A549 (cell line): ENCODE measurements around the gene NPAT.

Experiments used
- MAFK ChIP-seq: fragments of 450-650 bp; IDR thresholded peaks from 2 replicates; pipeline ENCODE4 v1.6.1; 2014; ENCODE audit not compliant: partially characterized antibody
- RFX5 ChIP-seq: fragments of 450-650 bp; IDR thresholded peaks from 2 replicates; pipeline ENCODE4 v1.7.1; 2014; ENCODE audit warnings: antibody characterized with exemption, mild to moderate bottlenecking, moderate library complexity
- TF ChIP-seq, protein P1 (sequence below): fragments of >200 bp; sonication (Bioruptor Twin); formaldehyde crosslinking; IDR thresholded peaks from 3 replicates; pipeline ENCODE4 v1.5.1; 2016

DNA sequence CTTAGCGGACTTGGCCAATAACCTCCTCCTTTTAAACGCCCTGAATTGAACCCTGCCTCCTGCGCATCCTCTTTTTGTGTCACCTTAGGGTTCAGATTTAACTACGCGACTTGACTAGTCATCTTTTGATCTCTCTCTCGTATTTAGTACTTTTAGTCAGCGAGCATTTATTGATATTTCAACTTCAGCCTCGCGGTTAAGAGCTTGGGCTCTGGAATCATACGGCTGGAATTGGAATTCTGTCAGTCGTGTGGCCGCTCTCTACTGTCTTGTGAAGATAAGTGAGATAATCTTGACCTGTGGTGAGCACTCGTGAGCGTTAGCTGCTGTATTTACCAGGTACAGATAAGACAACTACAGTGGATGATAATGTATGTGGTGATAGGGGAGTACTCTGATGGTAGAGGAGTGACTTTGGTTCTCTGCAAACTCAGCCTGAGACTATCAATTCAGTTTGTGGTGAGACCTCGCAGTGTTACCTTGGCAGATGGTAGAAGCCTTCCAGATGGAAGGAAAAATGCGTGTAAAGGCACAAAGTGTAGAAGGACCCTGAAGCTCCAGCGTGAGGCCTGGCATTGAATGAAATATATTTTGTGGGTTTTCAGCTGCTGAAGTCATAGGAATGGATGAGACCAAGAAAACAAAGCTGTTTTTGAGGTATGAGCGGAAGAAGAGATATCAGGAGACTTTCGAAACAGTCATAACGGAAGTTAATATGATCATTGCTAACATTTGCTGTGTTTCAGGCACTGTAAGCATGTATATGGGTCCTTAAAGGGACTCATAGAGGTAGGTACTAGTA lies 1.1 kb upstream of the NPAT start:
- TF ChIP-seq, protein P1, sequence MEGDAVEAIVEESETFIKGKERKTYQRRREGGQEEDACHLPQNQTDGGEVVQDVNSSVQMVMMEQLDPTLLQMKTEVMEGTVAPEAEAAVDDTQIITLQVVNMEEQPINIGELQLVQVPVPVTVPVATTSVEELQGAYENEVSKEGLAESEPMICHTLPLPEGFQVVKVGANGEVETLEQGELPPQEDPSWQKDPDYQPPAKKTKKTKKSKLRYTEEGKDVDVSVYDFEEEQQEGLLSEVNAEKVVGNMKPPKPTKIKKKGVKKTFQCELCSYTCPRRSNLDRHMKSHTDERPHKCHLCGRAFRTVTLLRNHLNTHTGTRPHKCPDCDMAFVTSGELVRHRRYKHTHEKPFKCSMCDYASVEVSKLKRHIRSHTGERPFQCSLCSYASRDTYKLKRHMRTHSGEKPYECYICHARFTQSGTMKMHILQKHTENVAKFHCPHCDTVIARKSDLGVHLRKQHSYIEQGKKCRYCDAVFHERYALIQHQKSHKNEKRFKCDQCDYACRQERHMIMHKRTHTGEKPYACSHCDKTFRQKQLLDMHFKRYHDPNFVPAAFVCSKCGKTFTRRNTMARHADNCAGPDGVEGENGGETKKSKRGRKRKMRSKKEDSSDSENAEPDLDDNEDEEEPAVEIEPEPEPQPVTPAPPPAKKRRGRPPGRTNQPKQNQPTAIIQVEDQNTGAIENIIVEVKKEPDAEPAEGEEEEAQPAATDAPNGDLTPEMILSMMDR, result no peak
- TF ChIP-seq RFX5 (no peak), MAFK (no peak)
